B cell (primary cell): Measurements from ENCODE around the gene DUT. TPM values are rescaled to one million over a fixed set of nuclear protein-coding genes. Genes with fewer than 3 reads are reported as not detected.

Experiments
- ATAC-seq: fragments of 200-7000 bp; cut with Tn5 transposase; one replicate; pipeline ENCODE4 v1.10.0; 2021; ENCODE audit warnings: low read depth, mild to moderate bottlenecking, moderate number of reproducible peaks, moderate library complexity
- CTCF ChIA-PET: fragments of 350-600 bp; sonication (Branson Sonifier 250); formaldehyde crosslinking; loops from one replicate; lab custom pipeline; 2021; ENCODE audit warnings: antibody characterized with exemption, inconsistent platforms; lab: Charles Lee
- POLR2A ChIA-PET: fragments of 350-600 bp; sonication (Branson Sonifier 250); formaldehyde crosslinking; loops from one replicate; lab custom pipeline; 2021; ENCODE audit warnings: antibody characterized with exemption; lab: Charles Lee
- DNase-seq: peaks from one replicate; pipeline ENCODE4 v3.0.0; 2013
- H2AFZ ChIP-seq: 2 replicates; pipeline ENCODE4 v1.6.1; 2012; ENCODE audit warnings: mild to moderate bottlenecking, low read depth, low read length; ENCODE audit not compliant: insufficient read depth, poor library complexity, severe bottlenecking
- H3K27ac ChIP-seq, 2 donors: 1 replicate in 1 of 2; 2 replicates in 1 of 2; pipeline ENCODE4 v1.5.1; 2012 to 2013; ENCODE audit warnings: low read length in 2 of 2, mild to moderate bottlenecking in 2 of 2, moderate library complexity in 1 of 2
- H3K27me3 ChIP-seq, 4 experiments: fragments of 200-600 bp in 1 of 4; sonication (generic) in 1 of 4; replicated peaks in 1 of 4; 1 replicate in 2 of 4; 2 replicates in 2 of 4; pipeline versions ENCODE4 v1.6.1 to v1.7.0; 2013 to 2016; ENCODE audit warnings: low read length in 3 of 4, mild to moderate bottlenecking in 2 of 4, mixed read lengths in 1 of 4, moderate library complexity in 1 of 4; ENCODE audit not compliant: insufficient read depth in 4 of 4, control insufficient read depth in 3 of 4; ENCODE audit errors: control extremely low read depth in 1 of 4
- H3K36me3 ChIP-seq, 2 experiments: replicated peaks in 1 of 2; 1 replicate in 1 of 2; 2 replicates in 1 of 2; pipeline versions ENCODE4 v1.6.1 to v1.7.1; 2013; ENCODE audit warnings: low read length in 1 of 2; ENCODE audit not compliant: insufficient read depth in 2 of 2, control insufficient read depth in 1 of 2; ENCODE audit errors: control extremely low read depth in 1 of 2, extremely low read depth in 1 of 2
- H3K4me1 ChIP-seq, 2 donors: fragments of 200-600 bp in 1 of 2; sonication (generic) in 1 of 2; 1 replicate in 1 of 2; 2 replicates in 1 of 2; pipeline versions ENCODE4 v1.5.1 to v1.6.1; 2013 to 2017; ENCODE audit warnings: low read length in 2 of 2; ENCODE audit not compliant: control insufficient read depth in 2 of 2, insufficient read depth in 2 of 2
- H3K4me2 ChIP-seq: replicated peaks from 2 replicates; pipeline ENCODE3; 2012; ENCODE audit warnings: mild to moderate bottlenecking, low read depth, low read length; ENCODE audit not compliant: poor library complexity, severe bottlenecking
- H3K4me3 ChIP-seq, 5 experiments: fragments of 200-600 bp in 1 of 5; sonication (generic) in 1 of 5; 1 replicate in 3 of 5; 2 replicates in 2 of 5; pipeline versions ENCODE4 v1.5.1 to v1.7.0; 2011 to 2016; ENCODE audit warnings: low read length in 4 of 5, mild to moderate bottlenecking in 4 of 5, low read depth in 2 of 5, control low read depth in 1 of 5, moderate library complexity in 1 of 5; ENCODE audit not compliant: insufficient read depth in 1 of 5; ENCODE audit errors: control extremely low read depth in 1 of 5, extremely low read depth in 1 of 5
- H3K79me2 ChIP-seq: fragments of 200-600 bp; sonication (generic); one replicate; pipeline ENCODE4 v1.6.0; 2016; ENCODE audit warnings: low read length; ENCODE audit not compliant: control insufficient read depth, insufficient read depth
- H3K9ac ChIP-seq: fragments of 200-600 bp; sonication (generic); 2 replicates; pipeline ENCODE4 v1.6.1; 2017; ENCODE audit warnings: mild to moderate bottlenecking, low read length, moderate library complexity
- H3K9me3 ChIP-seq, 3 donors: one replicate each; pipeline versions ENCODE4 v1.6.1 to v1.7.1; 2013; ENCODE audit warnings: low read length in 2 of 3; ENCODE audit not compliant: control insufficient read depth in 2 of 3, insufficient read depth in 1 of 3; ENCODE audit errors: control extremely low read depth in 1 of 3
- H4K20me1 ChIP-seq: 2 replicates; pipeline ENCODE4 v1.6.0; 2012; ENCODE audit warnings: mild to moderate bottlenecking, low read length; ENCODE audit not compliant: insufficient read depth, control insufficient read depth, poor library complexity, severe bottlenecking
- H3K27ac Mint-ChIP-seq: one replicate; pipeline ENCODE4 v1.8.0; 2021; ENCODE audit warnings: mixed read lengths
- H3K27me3 Mint-ChIP-seq: one replicate; pipeline ENCODE4 v1.8.0; 2021; ENCODE audit warnings: mixed read lengths
- H3K4me1 Mint-ChIP-seq: one replicate; pipeline ENCODE4 v1.8.0; 2021; ENCODE audit warnings: mixed read lengths
- H3K4me3 Mint-ChIP-seq: one replicate; pipeline ENCODE4 v1.8.0; 2021; ENCODE audit warnings: mixed read lengths
- H3K9me3 Mint-ChIP-seq: one replicate; pipeline ENCODE4 v1.8.0; 2022; ENCODE audit warnings: mixed read lengths; ENCODE audit not compliant: insufficient read depth
- CTCF ChIP-seq: fragments of 200-600 bp; IDR thresholded peaks from one replicate; pipeline ENCODE4 v1.8.0; 2022; ENCODE audit warnings: antibody characterized with exemption, mild to moderate bottlenecking
- EZH2 ChIP-seq: IDR thresholded peaks from 2 replicates; pipeline ENCODE4 v1.6.1; 2012; ENCODE audit warnings: borderline replicate concordance, low read depth, mild to moderate bottlenecking, moderate library complexity, low read length; ENCODE audit not compliant: insufficient read depth, poor library complexity, severe bottlenecking
- WGBS: methylation state at CpG from one replicate; pipeline ENCODE4 v1.1.5; 2013; ENCODE audit warnings: missing lambda C conversion rate; ENCODE audit not compliant: insufficient coverage; 5-methylcytosine and 5-hydroxymethylcytosine counted together
- intact Hi-C: fragments of 100-400 bp; cut with micrococcal nuclease; formaldehyde crosslinking; loops from one replicate; pipeline ENCODE4 v1.10.0; 2022
- polyA plus RNA-seq: library from polyadenylated mRNA; depleted of rRNA; stranded (reverse); fragments of >200 nt; gene quantifications from 2 replicates; pipeline ENCODE4 v1.2.3, GENCODE V29; 2012
- total RNA-seq, 2 donors: library from RNA; stranded (reverse); fragments of 120-200 nt in 1 of 2; gene quantifications; 1 replicate in 1 of 2; 2 replicates in 1 of 2; pipeline versions ENCODE4 v1.2.3 to v1.2.4, GENCODE V29; 2013 to 2022

Gene DUT
- total and polyA plus RNA-seq, 2 donors (not counting 1 experiment from before 2014, with no cell fraction given) = 59.5 to 84.7 TPM

- H3K9ac ChIP-seq = no peak overlapping the region
- H2AFZ ChIP-seq = no peak overlapping the region
- no peaks in the 10 kb centered on the region for H3K4me1 Mint-ChIP-seq
- no peak overlapping the region for H3K4me3 ChIP-seq
- no peaks in the 10 kb centered on the region for H3K79me2 ChIP-seq
- H3K9me3 ChIP-seq = peaks cover 0 to 3% (median 0%) of the 10 kb centered on the region in 3 donors
- POLR2A ChIA-PET = no interaction called here
- intact Hi-C loops = no loop called here
- H4K20me1 ChIP-seq = no peaks in the 10 kb centered on the region
- ATAC-seq (no peak), DNase-seq (no peak)
- H3K27me3 Mint-ChIP-seq = peaks cover 3% of the 10 kb centered on the region
- H3K4me1 ChIP-seq = no peaks in the 10 kb centered on the region
- no peaks in the 10 kb centered on the region for H3K36me3 ChIP-seq
- H3K27ac Mint-ChIP-seq = no peak overlapping the region
- CTCF ChIA-PET = no interaction called here
- H3K27ac ChIP-seq = no peak overlapping the region
- no peaks in the 10 kb centered on the region for H3K9me3 Mint-ChIP-seq
- H3K27me3 ChIP-seq = no peaks in the 10 kb centered on the region
- H3K4me2 ChIP-seq = no peak overlapping the region
- WGBS = 100% methylated on average over 1 of the region's 3 CpGs
- no peak overlapping the region for H3K4me3 Mint-ChIP-seq
- TF ChIP-seq CTCF (no peak), EZH2 (no peak)
These were observed 53.4 kb downstream of the DUT start for GRCh38 chr15:48384616-48385015.

- H3K27me3 ChIP-seq = no peaks in the 10 kb centered on the region
- Mint-ChIP-seq H3K4me3 (no peak overlapping the region), H3K4me1 (no peaks in the 10 kb centered on the region), H3K27me3 (peaks cover 3% of the 10 kb centered on the region), H3K9me3 (no peaks in the 10 kb centered on the region), H3K27ac (no peak overlapping the region)
- ChIA-PET POLR2A (no interaction called here), CTCF (no interaction called here)
- H3K9me3 ChIP-seq = peaks cover 0 to 3% (median 0%) of the 10 kb centered on the region in 3 donors
- H3K4me1 ChIP-seq = no peaks in the 10 kb centered on the region
- no peak overlapping the region for H3K4me3 ChIP-seq
- no peak overlapping the region for H3K4me2 ChIP-seq
- ATAC-seq (no peak), DNase-seq (no peak)
- H2AFZ ChIP-seq = no peak overlapping the region
- H3K79me2 ChIP-seq = no peaks in the 10 kb centered on the region
- no peak overlapping the region for H3K27ac ChIP-seq
- TF ChIP-seq CTCF (no peak), EZH2 (no peak)
- no peak overlapping the region for H3K9ac ChIP-seq
- intact Hi-C loops = no loop called here
- no peaks in the 10 kb centered on the region for H4K20me1 ChIP-seq
- H3K36me3 ChIP-seq = no peaks in the 10 kb centered on the region
- WGBS = 100% methylated on average over 1 of the region's 4 CpGs
These were observed 54.0 kb downstream of the DUT start for GRCh38 chr15:48385031-48385830.
